HEK293T (cell line): ENCODE results near the gene CCDC183.
"Not testable (repeated sequence)": the region's sequence is repeated elsewhere in the genome, so short reads cannot be mapped to it uniquely, and the experiment has no call there.

ENCODE experiments used
- CTCF ChIA-PET: fragments of 350-600 bp; formaldehyde crosslinking; extraction: SDS; loops from one replicate; lab custom pipeline; 2021; ENCODE audit warnings: antibody characterized with exemption, inconsistent platforms; lab: Yijun Ruan, JAX
- POLR2A ChIA-PET: fragments of 350-600 bp; formaldehyde crosslinking; extraction: SDS; loops from one replicate; lab custom pipeline; 2020; ENCODE audit warnings: antibody characterized with exemption, inconsistent platforms; lab: Yijun Ruan, JAX
- DNase-seq: peaks from one replicate; pipeline ENCODE4 v3.0.0; 2012; ENCODE audit warnings: mixed read lengths; ENCODE audit errors: extremely low spot score
- ARNT ChIP-seq: fragments of 450-650 bp; IDR thresholded peaks from 2 replicates; pipeline ENCODE4 v1.6.1; 2017; ENCODE audit warnings: mild to moderate bottlenecking
- BHLHE40 ChIP-seq: fragments of 450-650 bp; IDR thresholded peaks from 2 replicates; pipeline ENCODE4 v1.6.1; 2016; ENCODE audit warnings: mild to moderate bottlenecking, moderate library complexity, borderline replicate concordance
- CTBP1 ChIP-seq: fragments of 450-650 bp; IDR thresholded peaks from 2 replicates; pipeline ENCODE4 v1.6.1; 2016; ENCODE audit warnings: borderline replicate concordance
- ELF4 ChIP-seq: fragments of 450-650 bp; IDR thresholded peaks from 2 replicates; pipeline ENCODE4 v1.6.1; 2017; ENCODE audit warnings: antibody characterized with exemption
- FOXA1 ChIP-seq: fragments of 450-650 bp; IDR thresholded peaks from 2 replicates; pipeline ENCODE4 v1.6.1; 2016; ENCODE audit warnings: mild to moderate bottlenecking
- FOXK2 ChIP-seq: fragments of 450-650 bp; IDR thresholded peaks from 2 replicates; pipeline ENCODE4 v1.6.1; 2016; ENCODE audit warnings: mild to moderate bottlenecking
- FOXM1 ChIP-seq: fragments of 450-650 bp; IDR thresholded peaks from 2 replicates; pipeline ENCODE4 v1.6.1; 2017; ENCODE audit warnings: mild to moderate bottlenecking, borderline replicate concordance
- HDGF ChIP-seq: fragments of 450-650 bp; IDR thresholded peaks from 2 replicates; pipeline ENCODE4 v1.6.1; 2017; ENCODE audit warnings: antibody characterized with exemption, borderline replicate concordance
- L3MBTL2 ChIP-seq: fragments of 450-650 bp; conservative IDR thresholded peaks from 2 replicates; pipeline ENCODE4 v1.6.1; 2016; ENCODE audit warnings: mild to moderate bottlenecking
- LEF1 ChIP-seq: fragments of 450-650 bp; IDR thresholded peaks from 2 replicates; pipeline ENCODE4 v1.6.1; 2017; ENCODE audit warnings: mild to moderate bottlenecking, borderline replicate concordance
- NFRKB ChIP-seq: fragments of 450-650 bp; IDR thresholded peaks from 2 replicates; pipeline ENCODE4 v1.6.1; 2016; ENCODE audit warnings: mild to moderate bottlenecking, moderate library complexity
- SP1 ChIP-seq: fragments of 450-650 bp; IDR thresholded peaks from 2 replicates; pipeline ENCODE4 v1.6.1; 2017
- SUZ12 ChIP-seq: fragments of 450-650 bp; IDR thresholded peaks from 2 replicates; pipeline ENCODE4 v1.6.1; 2016; ENCODE audit warnings: mild to moderate bottlenecking
- TARDBP ChIP-seq: fragments of 450-650 bp; IDR thresholded peaks from 2 replicates; pipeline ENCODE4 v1.6.1; 2016
- ZNF384 ChIP-seq: fragments of 450-650 bp; IDR thresholded peaks from 2 replicates; pipeline ENCODE4 v1.6.1; 2016
- TF ChIP-seq, protein P1 (sequence below): fragments of 450-650 bp; IDR thresholded peaks from 2 replicates; pipeline ENCODE4 v1.6.1; 2016

CCDC183 gene

DNA sequence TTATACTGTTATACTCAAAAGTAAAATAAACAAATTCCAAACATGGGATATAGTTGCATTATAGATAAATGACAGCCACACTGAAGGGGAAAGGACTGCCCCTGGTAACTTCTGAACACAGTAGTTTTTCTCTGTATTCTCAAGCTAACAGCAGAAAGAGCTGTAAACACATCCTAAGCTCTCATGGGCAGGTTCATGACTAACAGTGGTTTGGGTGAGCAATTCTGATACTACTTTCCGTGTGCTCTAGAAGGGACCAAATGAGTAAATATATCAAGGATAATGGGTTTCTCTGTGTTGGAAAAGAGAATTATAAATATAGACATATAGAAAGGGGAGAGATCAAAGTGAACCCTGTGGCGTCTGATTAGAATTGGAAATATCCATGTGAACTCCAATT, 45.6 kb upstream of the CCDC183 start:
- no peak for DNase-seq
- TF ChIP-seq FOXA1, result no peak
- no peak for TF ChIP-seq ELF4
- no peak for TF ChIP-seq SP1
- TF ChIP-seq BHLHE40, result no peak
- no peak for TF ChIP-seq HDGF
- TF ChIP-seq L3MBTL2, result no peak
- TF ChIP-seq FOXK2, result no peak
- no peak for TF ChIP-seq LEF1
- TF ChIP-seq NFRKB, result no peak
- TF ChIP-seq TARDBP, result no peak
- TF ChIP-seq SUZ12, result no peak
- TF ChIP-seq FOXM1, result no peak
- TF ChIP-seq ZNF384, result no peak
- TF ChIP-seq CTBP1, result no peak
- TF ChIP-seq, protein P1, sequence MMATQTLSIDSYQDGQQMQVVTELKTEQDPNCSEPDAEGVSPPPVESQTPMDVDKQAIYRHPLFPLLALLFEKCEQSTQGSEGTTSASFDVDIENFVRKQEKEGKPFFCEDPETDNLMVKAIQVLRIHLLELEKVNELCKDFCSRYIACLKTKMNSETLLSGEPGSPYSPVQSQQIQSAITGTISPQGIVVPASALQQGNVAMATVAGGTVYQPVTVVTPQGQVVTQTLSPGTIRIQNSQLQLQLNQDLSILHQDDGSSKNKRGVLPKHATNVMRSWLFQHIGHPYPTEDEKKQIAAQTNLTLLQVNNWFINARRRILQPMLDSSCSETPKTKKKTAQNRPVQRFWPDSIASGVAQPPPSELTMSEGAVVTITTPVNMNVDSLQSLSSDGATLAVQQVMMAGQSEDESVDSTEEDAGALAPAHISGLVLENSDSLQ, result no peak
- no peak for TF ChIP-seq ARNT
- ChIA-PET POLR2A (interaction anchor here (1.8 kb wide), 1 partner anchor 22 kb away, joined by 5 read pairs; no protein-coding TSS in a partner anchor), CTCF (no interaction called here)

DNA sequence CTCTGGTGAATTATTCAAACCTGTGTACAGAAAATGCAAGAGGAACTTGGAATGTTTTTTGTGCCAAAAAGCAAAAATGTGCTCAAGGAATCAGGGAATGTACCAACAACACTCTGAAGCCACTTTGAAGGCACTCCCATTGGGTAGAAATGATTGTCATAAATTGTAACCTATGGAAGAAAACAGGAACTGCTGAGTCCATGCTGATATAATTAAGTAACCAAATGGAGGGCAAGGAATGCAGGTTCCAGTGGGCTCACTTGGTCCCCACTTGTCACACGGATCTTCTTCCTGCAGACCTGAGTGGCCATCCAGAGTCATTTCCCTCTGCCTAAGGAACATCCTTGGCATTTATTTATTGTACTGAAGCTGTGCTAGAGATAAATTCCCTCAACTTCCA, 44.9 kb upstream of the CCDC183 start:
- no peak for DNase-seq
- ChIA-PET CTCF (no interaction called here), POLR2A (interaction anchor here (0.9 kb wide), 1 partner anchor 28 kb away, joined by 3 read pairs; no protein-coding TSS in a partner anchor)
- TF ChIP-seq NFRKB (no peak), FOXA1 (no peak), FOXK2 (no peak), ELF4 (no peak), SUZ12 (no peak), FOXM1 (no peak), SP1 (no peak), CTBP1 (no peak), LEF1 (no peak), TARDBP (no peak)
- TF ChIP-seq, protein P1, result no peak

DNA sequence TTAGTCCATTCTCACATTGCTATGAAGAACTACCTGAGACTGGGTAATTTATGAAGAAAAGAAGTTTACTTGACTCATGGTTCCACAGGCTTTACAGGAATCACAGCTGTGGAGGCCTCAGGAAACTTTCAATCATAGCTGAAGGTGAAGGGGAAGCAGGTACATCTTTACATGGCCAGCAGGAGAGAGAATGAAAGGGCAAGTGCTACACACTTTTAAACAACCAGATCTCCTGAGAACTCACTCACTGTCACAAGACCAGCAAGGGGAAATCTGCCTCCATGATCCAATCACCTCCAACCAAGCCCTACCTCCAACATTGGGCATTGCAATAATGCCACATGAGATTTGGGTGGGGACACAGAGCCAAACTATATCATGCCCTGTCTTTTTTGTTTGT, 44.3 kb upstream of the CCDC183 start:
- no peak for TF ChIP-seq FOXK2
- no peak for TF ChIP-seq LEF1
- TF ChIP-seq FOXM1, result no peak
- POLR2A ChIA-PET, result interaction anchor here (0.9 kb wide), 1 partner anchor 28 kb away, joined by 3 read pairs; no protein-coding TSS in a partner anchor
- CTCF ChIA-PET, result no interaction called here

DNA sequence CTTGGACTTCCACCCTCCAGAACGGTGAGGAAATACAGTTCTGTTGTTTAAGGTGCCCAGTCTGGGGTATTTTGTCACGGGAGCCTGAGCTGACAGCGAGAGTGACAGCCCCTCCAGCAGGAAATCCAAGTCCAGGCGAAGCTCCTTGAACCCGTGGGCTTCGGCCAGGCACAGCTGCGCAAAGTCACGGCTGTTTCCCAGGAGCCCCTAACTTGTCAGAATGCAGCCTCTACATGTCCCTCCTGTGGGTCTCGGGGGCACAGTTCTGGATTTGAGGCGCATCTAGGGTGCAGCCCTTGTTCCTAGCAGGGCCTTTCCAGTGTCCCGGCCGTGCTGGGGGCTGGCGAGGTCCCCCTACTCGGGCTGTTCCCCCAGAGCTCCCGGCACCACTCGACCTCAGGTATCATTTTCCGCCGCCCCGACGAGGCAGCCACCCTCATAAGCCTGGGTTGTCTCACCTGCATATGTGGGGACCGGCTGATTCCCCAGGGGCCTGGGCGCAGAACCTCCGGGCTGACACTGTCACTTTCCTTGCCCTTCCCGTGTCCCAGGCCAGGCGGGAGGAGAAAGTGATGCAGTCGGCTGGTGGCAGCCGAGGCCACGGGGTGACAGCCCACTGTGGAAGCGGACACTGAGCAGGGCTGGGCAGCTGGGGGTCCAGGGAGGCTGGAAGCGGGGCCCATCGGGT, 42.6 kb upstream of the CCDC183 start:
- ChIA-PET CTCF (no interaction called here), POLR2A (no interaction called here)
- no peak for TF ChIP-seq TARDBP
- TF ChIP-seq, protein P1, result no peak
- no peak for TF ChIP-seq FOXA1
- no peak for TF ChIP-seq CTBP1
- TF ChIP-seq LEF1, result no peak
- no peak for TF ChIP-seq FOXK2
- no peak for TF ChIP-seq L3MBTL2
- no peak for TF ChIP-seq HDGF
- TF ChIP-seq BHLHE40, result no peak
- TF ChIP-seq SUZ12, result no peak
- TF ChIP-seq NFRKB, result no peak
- no peak for TF ChIP-seq SP1
- no peak for TF ChIP-seq ARNT
- TF ChIP-seq ELF4, result no peak
- TF ChIP-seq ZNF384, result no peak
- no peak for TF ChIP-seq FOXM1
- no peak for DNase-seq

More for the DNA sequence above, 44.3 kb upstream of the CCDC183 start:
- no peak for DNase-seq

DNA sequence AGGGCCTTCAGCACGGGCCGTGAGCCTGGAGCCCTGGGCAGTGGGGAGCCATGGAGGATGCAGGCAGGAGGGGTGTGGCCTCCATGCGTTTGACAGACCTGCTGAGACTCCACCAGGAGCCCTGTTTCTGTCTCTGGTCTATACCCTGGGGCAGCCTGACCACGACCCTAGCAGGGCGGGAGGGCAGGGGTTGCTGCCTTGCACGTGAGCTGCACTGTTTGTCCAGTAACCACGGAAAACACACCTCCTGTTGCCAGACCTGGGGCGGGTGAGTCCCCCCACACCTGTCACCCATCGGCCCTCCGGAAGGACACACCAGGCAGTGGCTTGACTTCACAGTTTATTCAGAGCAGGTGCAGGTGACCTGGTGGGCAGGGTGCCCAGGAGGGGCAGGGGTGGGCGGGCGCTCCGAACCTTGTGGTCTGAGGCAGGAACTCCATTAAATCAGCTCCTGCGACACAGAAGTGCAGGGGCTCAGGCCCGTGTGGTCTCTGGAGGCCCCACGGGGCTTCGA, 42.0 kb upstream of the CCDC183 start:
- CTCF ChIA-PET, result no interaction called here
- TF ChIP-seq FOXA1 (no peak), SP1 (no peak), ZNF384 (no peak), FOXM1 (no peak), L3MBTL2 (no peak), NFRKB (no peak), FOXK2 (no peak), CTBP1 (no peak), BHLHE40 (no peak)
- TF ChIP-seq, protein P1, result no peak
- POLR2A ChIA-PET, result no interaction called here
- no peak for DNase-seq

DNA sequence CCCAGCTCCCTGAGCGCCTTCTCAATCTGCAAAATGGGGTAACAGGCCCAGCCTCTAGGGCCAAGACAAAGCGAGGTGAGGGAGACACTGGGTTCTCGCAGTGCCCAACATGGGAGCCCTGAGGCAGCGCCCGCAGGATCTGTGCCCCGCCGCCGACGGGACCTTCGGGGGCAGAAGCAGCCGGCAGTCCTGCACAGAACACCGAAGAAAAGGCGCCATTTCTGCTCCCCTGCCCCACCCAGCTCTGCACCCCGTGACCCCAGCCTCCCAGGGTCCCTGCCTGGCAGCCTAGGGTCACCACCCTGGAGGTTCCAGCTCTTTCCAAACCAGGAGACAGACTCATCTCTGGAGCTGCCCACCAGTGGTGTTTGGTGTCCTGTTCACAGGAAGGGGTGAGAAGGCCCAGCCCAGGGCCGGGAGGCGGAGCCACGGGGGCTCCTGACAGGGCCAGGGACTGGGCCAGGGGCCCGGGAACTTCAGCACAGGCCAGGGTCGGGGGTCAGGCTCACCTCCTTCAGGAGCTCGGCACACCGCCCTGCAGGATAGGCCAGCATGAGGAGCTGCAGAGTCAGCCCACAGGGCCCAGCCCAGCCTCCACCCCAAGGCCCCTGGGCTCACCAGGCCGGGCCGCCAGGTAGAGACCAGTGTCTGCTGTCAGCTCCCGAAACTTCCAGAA, 41.4 kb upstream of the CCDC183 start:
- CTCF ChIA-PET, result no interaction called here
- no peak for DNase-seq
- TF ChIP-seq TARDBP (no peak), L3MBTL2 (no peak), FOXA1 (no peak), CTBP1 (no peak), HDGF (no peak), ZNF384 (no peak), ARNT (no peak), SUZ12 (no peak), FOXK2 (no peak), BHLHE40 (no peak), ELF4 (no peak), LEF1 (no peak), SP1 (no peak), NFRKB (no peak), FOXM1 (no peak)
- TF ChIP-seq, protein P1, result no peak
- POLR2A ChIA-PET, result no interaction called here

DNA sequence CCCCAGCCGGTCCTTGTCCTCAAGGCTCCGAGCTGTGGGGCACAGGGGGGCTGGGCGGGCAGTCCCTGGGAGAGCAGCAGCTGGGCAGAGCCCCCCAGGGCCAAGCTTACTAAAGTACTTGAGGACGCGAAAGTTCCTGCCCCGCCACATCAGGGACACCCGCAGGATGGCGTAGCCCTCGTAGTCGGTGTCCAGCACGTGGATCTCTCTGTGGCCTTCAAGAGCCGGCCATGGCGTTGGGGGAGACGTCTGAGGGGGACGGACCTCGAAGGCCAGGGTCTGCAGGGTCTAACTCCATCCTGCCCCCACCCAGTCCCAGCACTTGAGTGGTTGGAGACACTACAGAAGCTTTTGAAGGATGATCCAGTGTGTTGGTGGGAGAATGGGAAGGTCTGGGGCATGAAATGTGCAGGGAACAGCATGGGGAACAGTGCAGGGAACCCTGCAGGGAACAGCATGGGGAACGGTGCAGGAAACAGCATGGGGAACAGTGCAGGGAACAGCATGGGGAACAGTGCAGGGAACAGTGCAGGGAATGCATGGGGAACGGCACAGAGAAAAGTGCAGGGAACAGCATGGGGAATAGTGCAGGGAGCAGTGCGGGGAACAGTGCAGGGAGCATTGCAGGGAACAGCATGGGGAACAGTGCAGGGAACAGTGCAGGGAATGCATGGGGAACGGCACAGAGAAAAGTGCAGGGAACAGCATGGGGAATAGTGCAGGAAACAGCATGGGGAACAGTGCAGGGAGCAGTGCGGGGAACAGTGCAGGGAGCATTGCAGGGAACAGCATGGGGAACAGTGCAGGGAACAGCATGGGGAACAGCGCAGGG, 40.6 kb upstream of the CCDC183 start:
- DNase-seq, CTCF ChIA-PET, POLR2A ChIA-PET: not testable (repeated sequence)
